ENCODE measurements around the gene MLH1.

MLH1 gene

DNA sequence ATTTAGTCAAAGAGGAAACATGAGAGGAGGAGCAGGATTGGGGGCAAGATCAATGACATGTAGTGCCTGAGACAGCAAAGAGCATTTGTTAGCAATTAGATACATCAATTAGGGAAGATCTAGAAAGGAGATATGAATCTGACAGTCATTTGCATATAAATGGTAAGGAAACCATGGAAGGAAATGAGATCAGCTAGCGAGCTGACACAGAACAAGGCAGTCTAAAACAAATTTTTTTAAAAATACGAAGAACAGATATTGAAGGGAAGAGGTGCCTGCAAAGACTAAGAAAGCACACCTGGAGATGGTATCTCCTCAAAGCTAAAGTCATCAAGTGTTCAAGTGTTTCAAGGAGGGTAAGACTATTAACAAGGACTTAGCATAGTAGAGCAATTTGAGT, 5.0 kb upstream of the MLH1 start:
- no peak for DNase-seq

DNA sequence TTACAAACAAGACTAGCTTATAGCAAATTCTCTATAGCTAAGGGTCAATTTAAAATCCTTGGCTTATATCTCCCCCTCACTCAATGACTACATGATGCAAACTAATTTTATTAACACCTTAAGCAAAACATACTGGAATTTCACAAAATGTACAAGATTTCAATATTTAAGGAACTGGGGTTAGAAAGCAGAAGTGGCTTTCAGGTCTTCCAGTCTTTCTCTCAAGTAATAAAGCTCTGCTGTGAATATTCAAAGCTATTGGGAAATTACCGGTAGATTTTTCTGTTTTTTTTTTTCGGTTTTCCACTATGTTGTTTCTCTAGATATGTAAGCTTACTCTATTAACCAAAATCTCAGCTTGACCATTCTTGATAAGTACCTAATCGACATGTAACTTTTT, 4.3 kb upstream of the MLH1 start:
- no peak for DNase-seq

DNA sequence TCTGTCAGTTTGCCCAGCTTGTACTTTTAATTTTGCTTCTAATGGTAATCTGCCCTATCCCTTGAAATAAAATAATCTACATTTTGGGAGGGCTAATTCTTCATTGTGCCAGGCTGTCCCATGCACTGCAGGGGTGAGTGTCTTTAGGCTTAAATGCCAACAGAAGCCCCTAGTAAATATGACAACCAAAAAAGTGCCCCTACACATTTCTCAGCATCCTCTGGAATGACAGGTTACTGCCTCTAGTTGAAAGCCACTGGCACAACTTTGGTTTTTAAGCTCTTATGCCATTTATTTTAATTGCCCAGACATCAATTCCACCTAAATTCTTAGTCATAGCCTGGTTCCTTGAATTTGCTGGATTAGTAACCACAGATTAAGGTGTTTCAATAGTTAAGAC, 3.8 kb upstream of the MLH1 start:
- no peak for DNase-seq

DNA sequence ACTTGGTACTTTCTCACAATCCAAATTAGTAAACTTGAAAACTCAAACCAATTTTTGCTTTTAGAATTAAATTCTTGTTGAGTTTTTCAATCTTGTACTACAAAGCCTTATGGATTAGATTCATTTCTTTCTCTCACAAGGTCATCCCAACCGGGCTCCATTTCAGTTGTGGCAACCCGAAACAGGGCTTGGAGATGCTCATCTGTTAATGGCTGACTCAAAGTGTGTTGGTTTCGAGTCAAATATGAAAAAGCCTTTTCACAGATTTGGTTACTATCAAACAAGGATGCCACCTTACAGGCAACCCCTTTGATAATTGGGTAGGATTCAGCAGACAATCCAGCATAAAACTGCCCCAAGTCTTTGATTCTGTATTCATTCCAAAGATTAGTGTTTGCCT, 2.2 kb upstream of the MLH1 start:
- DNase-seq, result peak; percentile 52 to 55

DNA sequence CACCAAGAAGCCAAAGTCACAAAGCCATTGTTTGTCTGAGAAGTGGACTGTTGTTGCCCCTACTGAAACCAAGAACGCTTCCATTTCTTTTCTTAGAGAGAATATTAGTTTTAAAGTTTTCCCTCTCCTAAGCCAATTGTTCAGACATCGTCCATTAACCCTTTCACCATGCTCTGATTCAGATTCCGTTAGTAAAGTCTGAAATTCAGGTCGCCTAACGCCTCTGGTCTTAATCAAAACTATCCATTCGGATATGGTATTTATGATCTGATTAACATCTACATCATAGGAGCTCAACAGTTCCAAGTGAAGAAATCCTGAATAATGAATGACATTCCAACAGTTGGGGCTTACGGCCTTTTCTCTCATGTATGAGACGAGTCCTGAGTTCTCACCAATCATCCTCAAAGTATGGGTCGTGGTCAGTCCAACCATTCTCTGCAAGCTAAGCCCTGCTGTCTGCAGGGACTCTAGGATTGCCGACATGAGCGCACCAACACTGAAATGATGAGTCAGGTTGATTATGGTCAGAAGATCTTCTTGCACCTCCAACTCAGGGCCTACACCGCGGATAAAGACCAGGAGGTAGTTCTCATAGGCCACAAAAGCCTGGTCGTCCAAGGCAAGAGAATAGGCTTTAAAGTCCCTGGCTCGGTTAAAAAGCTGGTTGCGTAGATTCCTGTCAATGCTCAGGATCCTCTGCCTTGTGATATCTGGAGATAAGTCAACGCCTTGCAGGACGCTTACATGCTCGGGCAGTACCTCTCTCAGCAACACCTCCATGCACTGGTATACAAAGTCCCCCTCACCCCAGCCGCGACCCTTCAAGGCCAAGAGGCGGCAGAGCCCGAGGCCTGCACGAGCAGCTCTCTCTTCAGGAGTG, 1.2 kb upstream of the MLH1 start:
- no peak for DNase-seq

DNA sequence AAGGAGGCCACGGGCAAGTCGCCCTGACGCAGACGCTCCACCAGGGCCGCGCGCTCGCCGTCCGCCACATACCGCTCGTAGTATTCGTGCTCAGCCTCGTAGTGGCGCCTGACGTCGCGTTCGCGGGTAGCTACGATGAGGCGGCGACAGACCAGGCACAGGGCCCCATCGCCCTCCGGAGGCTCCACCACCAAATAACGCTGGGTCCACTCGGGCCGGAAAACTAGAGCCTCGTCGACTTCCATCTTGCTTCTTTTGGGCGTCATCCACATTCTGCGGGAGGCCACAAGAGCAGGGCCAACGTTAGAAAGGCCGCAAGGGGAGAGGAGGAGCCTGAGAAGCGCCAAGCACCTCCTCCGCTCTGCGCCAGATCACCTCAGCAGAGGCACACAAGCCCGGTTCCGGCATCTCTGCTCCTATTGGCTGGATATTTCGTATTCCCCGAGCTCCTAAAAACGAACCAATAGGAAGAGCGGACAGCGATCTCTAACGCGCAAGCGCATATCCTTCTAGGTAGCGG, 452 bp upstream of the MLH1 start, which contains the start of gene EPM2AIP1:
TSS of gene EPM2AIP1 (minus strand) at position 326 of the 520 bp plus-strand sequence. CDS start at position 272, 54 bp downstream.
- no peak for DNase-seq

DNA sequence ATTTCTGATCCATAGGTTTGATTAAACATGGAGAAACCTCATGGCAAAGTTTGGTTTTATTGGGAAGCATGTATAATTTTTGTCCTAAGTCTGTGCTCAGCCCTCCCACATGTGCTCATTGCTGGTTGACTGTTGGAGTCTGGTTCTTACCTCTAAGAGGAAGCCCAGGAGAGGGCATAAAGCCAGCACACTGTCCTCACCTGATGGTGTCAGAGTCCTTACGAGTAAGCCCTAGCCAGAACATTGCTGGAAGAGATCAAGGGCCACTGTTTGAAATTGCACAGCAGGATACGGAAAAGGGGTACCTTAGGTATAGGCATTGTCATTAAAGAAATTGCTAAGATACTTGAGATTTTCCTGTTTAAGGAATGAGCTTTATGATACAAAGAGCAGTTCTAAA, 21.3 kb downstream of the MLH1 start:
- no peak for DNase-seq

DNA sequence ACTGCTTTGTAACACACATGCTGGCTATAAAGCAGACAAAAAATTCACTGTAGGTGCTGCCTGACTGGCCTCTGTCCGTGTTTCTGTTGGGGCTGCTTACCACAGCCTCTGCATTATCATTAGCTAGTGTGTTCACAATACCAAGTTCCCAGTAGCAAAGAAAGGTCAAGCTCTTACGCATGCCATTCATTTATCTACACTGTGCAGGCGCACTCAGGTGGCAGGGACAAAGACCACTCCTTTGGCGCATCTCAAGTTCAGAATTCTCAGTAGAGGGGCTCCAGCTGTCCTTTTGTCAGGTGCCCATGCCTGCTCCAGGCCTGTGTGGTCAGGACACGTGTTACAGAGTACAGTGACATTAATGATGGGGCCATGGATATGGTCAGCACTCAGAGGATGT, 22.3 kb downstream of the MLH1 start:
- DNase-seq, result no peak

DNA sequence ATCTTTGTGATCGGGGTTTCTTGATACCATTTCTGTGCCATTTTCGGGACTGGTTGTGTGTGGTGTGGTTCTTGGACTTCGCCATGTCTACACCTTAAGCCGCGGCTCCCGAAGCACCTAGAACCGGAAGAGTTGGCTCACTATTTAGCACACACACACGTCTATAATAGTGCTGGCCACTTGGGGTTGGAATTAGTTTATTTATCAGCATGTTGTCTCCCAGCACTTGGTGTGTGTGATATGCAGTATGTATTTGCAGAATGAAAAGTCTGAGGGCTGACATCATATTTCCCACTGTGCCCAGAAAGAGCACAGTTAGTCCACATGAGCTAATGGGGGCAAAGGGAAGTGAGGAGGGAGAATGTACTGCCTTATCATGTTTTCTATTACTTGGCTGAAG, 23.6 kb downstream of the MLH1 start:
- DNase-seq, result no peak

DNA sequence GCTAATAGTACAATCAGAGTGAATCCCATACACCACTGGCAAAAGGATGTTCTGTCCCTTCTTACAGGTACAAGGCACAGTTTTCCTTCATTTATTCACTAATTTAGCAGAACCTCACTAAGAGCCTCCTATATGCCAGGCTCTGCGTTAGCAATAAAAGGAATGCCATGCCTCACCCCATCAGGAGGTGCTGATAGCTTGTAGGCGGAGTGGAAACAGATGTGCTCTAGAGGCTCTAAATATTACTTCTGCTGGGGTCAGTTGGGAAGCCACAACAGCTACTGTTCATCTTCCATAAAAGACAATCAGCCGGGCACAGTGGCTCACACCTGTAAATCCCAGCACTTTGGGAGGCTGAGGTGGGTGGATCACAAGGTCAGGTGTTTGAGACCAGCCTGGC, 24.4 kb downstream of the MLH1 start:
- DNase-seq, result no peak

DNA sequence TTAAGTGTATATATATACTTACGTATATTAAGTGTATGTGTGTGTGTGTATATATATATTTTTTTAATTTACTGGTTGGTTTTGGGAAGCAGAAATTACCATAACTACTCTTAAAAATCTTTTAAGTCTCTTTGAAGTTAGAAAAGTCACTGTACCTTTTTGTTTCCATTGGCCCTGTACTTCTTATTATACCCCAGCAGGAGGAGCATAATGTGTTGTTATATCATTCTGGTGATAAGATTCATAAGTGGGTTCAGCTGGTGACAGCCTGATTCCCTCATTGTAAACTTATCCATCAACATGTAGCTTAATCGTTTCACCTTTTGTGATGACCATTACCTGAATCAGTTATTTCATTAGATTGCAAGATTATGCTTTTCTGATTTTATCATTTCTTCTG, 30.8 kb downstream of the MLH1 start:
- no peak for DNase-seq

DNA sequence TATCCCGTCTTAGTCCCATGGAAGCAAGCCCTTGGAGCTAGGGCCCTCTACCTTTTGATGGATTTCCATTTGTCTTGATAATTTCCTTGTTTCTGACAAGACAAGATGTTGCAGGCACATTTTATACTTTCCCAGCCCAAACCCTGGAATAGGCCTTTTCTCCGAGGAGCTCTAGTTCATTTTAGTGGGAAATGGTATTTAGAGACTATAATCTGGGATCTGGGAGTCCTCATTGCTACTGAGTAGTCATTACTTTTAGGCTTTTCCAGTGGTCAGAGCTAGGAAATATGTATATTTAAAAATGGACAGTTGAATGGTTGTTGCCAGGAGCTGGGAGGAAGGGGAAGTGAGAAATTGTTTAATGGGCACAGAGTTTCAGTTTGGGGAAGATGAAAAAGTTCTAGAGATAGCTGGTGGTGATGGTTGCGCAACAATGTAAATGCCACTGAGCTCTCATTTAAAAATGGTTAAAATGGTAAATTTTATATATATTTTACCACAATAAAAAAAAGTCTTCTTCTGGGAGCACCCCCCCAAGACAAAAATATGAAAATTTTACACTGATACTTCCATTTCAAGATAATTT, 31.6 kb downstream of the MLH1 start:
- DNase-seq, result no peak

DNA sequence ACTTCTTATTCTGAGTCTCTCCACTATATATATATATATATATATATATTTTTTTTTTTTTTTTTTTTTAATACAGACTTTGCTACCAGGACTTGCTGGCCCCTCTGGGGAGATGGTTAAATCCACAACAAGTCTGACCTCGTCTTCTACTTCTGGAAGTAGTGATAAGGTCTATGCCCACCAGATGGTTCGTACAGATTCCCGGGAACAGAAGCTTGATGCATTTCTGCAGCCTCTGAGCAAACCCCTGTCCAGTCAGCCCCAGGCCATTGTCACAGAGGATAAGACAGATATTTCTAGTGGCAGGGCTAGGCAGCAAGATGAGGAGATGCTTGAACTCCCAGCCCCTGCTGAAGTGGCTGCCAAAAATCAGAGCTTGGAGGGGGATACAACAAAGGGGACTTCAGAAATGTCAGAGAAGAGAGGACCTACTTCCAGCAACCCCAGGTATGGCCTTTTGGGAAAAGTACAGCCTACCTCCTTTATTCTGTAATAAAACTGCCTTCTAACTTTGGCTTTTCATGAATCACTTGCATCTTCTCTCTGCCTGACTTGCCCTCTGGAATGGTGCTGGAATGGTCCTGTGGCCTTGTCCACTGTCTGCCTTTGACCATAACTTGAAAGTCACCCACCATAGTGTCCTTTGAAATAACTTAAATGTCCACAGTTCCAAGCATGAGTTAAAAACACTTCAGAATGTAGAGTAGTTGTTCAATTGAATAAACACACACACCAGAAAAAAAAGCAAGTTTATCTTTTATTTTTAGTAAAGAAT, 32.4 kb downstream of the MLH1 start:
- DNase-seq, result no peak

DNA sequence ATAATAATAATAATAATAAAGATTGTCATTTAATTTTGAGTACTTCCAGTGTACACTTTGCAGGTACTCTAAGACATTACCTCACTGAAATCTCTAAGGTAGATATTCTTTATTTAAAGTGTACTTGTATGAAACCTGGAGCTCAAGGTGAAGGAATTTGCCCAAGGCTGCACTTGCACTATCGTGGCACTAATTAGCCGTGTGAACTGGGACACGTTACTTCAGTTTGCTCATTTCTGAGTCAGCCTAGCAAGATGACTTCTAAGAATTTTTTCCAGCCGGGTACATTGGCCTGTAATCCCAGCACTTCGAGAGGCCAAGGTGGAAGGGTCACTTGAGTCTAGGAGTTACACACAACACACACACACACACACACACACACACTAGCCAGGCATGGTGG, 33.5 kb downstream of the MLH1 start:
- no peak for DNase-seq

DNA sequence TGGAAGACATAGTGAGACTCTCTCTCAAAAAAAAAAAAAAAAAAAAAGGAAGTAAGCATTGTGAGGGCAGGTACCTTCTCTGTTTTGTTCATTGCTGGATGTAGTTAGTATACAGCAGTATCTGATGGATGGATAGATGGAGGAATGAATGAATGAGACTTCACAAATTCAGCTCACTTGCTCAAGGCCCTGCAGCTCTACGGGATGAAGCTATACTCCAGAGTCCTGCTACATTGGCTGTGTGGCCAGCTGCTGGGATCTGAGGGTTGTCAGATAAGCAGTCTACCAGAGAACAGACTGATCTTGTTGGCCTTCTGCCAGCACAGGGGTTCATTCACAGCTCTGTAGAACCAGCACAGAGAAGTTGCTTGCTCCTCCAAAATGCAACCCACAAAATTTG, 35.0 kb downstream of the MLH1 start:
- DNase-seq, result no peak

DNA sequence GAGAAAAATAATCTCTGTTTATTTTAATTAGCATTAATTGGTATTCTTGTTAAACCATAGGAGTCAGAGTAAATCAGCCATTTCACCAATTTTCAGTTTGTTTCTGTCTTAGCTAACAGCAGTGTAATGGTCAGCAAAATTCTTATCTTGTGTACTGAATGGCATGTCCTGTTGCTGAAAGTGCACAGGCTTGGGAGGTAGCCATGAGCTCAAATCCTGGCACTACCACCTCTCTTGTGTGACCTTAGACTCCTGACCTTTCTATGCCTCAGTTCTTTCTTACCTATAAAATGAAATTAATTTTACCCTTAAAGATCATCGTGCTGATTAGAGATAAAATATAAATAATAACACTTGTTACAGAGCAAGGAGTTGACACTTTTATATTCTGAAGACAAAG, 35.8 kb downstream of the MLH1 start:
- DNase-seq, result no peak

DNA sequence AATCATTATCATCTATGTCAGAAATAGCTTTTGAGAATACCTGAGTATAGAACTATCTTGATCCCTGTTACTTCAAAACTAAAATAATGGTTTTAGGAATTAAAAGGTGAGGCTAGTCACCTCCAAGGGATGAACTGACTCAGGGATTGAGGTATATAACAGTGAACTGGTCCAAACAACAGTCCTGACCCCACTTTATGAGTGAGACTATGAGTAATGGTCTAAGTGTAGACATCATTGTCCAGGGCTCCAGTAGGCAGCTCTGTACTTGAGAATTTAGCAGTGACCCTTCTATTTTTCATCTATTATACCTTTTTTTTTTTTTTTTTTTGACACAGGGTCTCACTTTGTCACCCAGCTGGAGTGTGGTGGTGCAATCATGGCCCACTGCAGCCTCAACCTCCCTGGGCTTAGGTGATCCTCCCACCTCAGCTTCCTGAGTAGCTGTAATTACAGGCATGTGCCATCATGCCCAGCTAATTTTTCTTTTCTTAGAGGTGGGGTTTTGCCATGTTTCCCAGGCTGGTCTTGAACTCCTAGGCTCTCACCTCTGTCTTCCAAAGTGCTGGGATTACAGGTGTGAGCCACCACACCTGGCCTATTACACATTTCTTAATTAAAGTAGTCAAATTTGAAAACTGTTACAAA, 36.3 kb downstream of the MLH1 start:
- no peak for DNase-seq

DNA sequence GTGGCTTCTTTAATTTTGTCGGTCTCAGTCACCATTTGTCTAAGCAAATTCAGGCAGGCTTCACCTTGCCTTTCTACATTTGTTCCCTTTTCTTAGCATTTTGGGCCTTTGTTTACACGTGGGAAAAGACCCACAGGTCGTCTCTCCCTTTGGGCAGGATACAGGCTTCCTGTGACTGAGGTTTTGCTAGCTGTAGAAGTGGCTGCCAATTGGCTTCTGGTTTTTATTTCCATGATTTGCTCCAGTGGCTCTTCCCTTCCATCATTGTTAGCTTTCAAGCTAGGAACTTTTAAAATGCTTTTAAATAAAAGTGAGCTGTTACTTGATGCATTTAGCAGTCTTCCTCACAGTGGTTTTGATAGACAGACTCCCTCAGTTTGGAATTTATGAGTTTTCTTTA, 37.3 kb downstream of the MLH1 start:
- DNase-seq, result no peak

DNA sequence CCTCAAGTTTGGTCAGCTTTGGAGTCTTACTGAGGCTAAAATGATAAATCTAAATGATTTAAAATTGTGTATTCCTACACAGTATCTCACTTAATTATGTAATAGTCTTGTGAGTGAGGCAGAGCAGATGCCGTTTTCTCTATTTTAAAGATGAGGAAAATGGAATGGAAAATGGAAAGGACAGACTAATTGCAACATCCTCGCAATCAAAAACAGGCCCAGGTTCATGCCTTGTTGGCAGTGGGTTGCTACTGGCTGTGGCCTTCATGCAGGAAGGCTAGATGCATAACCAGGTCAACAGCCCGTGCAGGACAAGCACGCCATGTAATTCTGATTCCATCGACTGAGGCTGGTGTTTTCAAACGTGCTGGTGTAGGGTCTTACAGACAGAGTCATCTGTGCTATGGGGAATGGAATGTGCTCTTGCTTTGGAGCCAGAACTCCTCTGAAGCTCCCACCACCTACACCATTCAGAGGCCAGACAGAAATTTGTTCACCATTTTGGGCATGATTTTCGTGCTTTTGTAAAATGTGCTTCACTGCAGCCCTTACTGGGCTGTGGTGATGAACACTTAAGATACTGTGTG, 37.9 kb downstream of the MLH1 start:
- no peak for DNase-seq

DNA sequence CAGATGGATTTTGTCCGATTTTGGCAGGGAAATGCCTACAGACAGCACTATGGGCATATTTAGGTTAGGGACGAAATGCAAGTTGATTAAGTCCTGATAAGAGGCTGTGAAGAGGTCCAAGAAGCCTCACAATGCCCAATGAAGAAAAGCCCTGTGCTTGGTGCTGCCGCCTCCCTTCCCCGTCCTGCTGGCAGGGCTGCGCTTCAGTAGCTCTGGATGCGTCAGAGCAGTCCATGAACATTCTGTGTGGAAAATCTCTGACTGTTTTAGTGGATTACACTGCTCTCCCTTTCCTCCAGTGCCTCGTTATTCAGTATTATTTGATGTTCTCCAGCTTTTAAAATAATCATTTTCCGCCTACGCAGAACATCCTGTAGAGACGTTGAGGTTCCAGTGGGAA, 39.6 kb downstream of the MLH1 start:
- no peak for DNase-seq

DNA sequence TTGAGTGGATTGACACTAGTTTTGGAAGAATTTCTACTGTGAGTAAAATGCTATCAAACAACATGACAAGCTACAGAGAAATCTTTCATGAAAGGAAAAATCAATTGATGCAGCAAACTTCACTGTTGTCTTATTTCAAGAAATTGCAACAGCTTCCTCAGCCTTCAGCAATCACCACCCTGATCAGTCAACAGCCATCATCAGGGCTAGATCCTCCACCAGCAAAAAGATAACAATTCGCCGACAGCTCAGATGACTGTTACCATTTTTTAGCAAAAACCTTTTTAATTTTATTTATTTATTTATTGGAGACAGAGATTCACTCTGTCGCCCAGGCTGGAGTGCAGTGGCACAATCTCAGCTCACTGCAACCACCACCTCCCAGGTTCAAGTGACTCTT, 44.0 kb downstream of the MLH1 start:
- DNase-seq, result no peak

DNA sequence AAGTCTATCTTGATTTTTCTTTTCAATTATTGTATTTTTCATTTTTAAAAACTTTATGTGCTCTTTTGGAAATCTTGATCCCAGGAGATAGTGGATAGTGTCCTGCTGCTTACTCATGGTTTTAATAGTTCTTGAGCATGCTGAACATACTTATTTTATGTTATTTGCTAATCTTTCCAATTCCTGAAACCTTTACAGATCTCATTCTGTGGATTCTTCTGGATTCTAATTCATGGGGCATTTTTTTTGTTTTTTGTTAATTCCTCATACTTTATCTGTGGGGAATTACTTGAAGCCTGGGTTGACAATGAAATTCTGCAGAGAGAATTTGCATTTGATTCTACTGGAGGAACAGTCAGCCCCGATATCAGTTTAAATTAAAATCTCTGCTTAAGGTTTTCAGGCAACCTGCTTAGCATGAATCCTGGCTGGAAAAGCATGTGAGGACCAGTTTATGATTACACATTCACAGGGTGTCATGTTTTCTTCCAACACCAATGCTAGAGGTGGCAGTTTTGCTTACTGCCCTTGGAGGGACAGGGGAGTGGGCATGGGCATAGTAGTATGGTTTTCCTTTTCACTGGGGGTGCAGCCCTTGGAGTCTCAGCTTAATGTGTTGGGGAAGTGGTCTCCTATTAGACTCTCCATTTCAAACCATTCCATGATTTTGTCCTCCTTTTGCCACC, 46.0 kb downstream of the MLH1 start:
- DNase-seq, result no peak

Measured in activated T-cell treated with anti-CD3 and anti-CD28 coated beads, Interleukin-2, amount 50 U/mL, for 48 hours (primary cell).